PC-9 (cell line): Measurements from ENCODE around the gene DPEP3. TPM values are rescaled to one million over a fixed set of nuclear protein-coding genes. Genes with fewer than 3 reads are reported as not detected.
A peak's percentile ranks its signal among the peaks of the same experiment; 100 is the strongest.

Experiments used
- BruUV-seq: library from RNA; stranded (reverse); fragments of 400-500 nt; replicated peaks from 2 replicates; lab custom pipeline; 2021; lab: Mats Ljungman, UMichigan
- CTCF ChIA-PET: fragments of 300-600 bp; sonication (Branson Sonifier 250); formaldehyde crosslinking; loops from one replicate; lab custom pipeline; 2022; ENCODE audit warnings: antibody characterized with exemption; lab: Charles Lee
- POLR2A ChIA-PET: fragments of 300-600 bp; sonication (Branson Sonifier 250); formaldehyde crosslinking; loops from one replicate; lab custom pipeline; 2022; ENCODE audit warnings: antibody characterized with exemption; ENCODE audit not compliant: unreplicated experiment; lab: Charles Lee
- DNase-seq, 2 experiments: peaks; one replicate each; pipeline versions ENCODE4 v3.0.0 to v3.0.0-alpha.2; 2015 to 2022; ENCODE audit warnings: mixed read lengths in 1 of 2
- H2AFZ ChIP-seq: fragments of 200-600 bp; sonication (generic); 2 replicates; pipeline ENCODE4 v1.8.1; 2017; ENCODE audit warnings: antibody characterized with exemption
- H3F3A ChIP-seq: fragments of 200-600 bp; sonication (generic); 2 replicates; pipeline ENCODE4 v1.8.1; 2017; ENCODE audit warnings: antibody characterized with exemption, mild to moderate bottlenecking, low read depth; ENCODE audit not compliant: insufficient read depth
- H3K27ac ChIP-seq: fragments of 200-600 bp; sonication (generic); 2 replicates; pipeline ENCODE4 v1.6.1; 2016; ENCODE audit warnings: mixed run types
- H3K27me3 ChIP-seq: fragments of 200-600 bp; sonication (generic); 2 replicates; pipeline ENCODE4 v1.6.1; 2016; ENCODE audit warnings: low read depth, mixed run types; ENCODE audit not compliant: insufficient read depth
- H3K36me3 ChIP-seq: fragments of 200-600 bp; sonication (generic); 2 replicates; pipeline ENCODE4 v1.6.1; 2016; ENCODE audit warnings: low read depth, mixed run types
- H3K4me1 ChIP-seq: fragments of 200-600 bp; sonication (generic); replicated peaks from 2 replicates; pipeline ENCODE4 v1.6.1; 2016; ENCODE audit warnings: mixed run types; ENCODE audit not compliant: insufficient read depth
- H3K4me2 ChIP-seq: fragments of 200-600 bp; sonication (generic); 2 replicates; pipeline ENCODE4 v1.6.1; 2017; ENCODE audit warnings: mixed run types
- H3K4me3 ChIP-seq: fragments of 200-600 bp; sonication (generic); 2 replicates; pipeline ENCODE4 v1.6.1; 2016; ENCODE audit warnings: mixed run types
- H3K79me2 ChIP-seq: fragments of 200-600 bp; sonication (generic); 2 replicates; pipeline ENCODE4 v1.6.1; 2017; ENCODE audit warnings: low read depth, mixed run types
- H3K9me2 ChIP-seq: fragments of 200-600 bp; sonication (generic); 2 replicates; pipeline ENCODE4 v1.8.1; 2017; ENCODE audit warnings: mild to moderate bottlenecking; ENCODE audit not compliant: insufficient read depth
- H3K9me3 ChIP-seq: fragments of 200-600 bp; sonication (generic); 2 replicates; pipeline ENCODE4 v1.8.1; 2016; ENCODE audit warnings: low read depth; ENCODE audit not compliant: insufficient read depth
- H4K20me1 ChIP-seq: fragments of 200-600 bp; sonication (generic); 2 replicates; pipeline ENCODE4 v1.8.1; 2017; ENCODE audit not compliant: insufficient read depth
- EZH2 ChIP-seq: fragments of 200-600 bp; sonication (generic); IDR thresholded peaks from 2 replicates; pipeline ENCODE4 v1.8.0; 2017; ENCODE audit warnings: antibody characterized with exemption, low read depth
- intact Hi-C: fragments of 100-400 bp; cut with micrococcal nuclease; formaldehyde crosslinking; loops from one replicate; pipeline ENCODE4 v1.10.0; 2022; ENCODE audit not compliant: unreplicated experiment
- total RNA-seq: library from RNA; stranded (reverse); gene quantifications from 2 replicates; pipeline ENCODE4 v1.2.3, GENCODE V29; 2021
- TF ChIP-seq, protein P1 (sequence below): fragments of 200-600 bp; sonication (generic); conservative IDR thresholded peaks from 2 replicates; pipeline ENCODE4 v1.6.1; 2017; ENCODE audit warnings: mixed run types, antibody characterized with exemption, mild to moderate bottlenecking, moderate library complexity

DPEP3 gene
- total RNA-seq, 1 experiment from 2014 or later: not detected

DNA sequence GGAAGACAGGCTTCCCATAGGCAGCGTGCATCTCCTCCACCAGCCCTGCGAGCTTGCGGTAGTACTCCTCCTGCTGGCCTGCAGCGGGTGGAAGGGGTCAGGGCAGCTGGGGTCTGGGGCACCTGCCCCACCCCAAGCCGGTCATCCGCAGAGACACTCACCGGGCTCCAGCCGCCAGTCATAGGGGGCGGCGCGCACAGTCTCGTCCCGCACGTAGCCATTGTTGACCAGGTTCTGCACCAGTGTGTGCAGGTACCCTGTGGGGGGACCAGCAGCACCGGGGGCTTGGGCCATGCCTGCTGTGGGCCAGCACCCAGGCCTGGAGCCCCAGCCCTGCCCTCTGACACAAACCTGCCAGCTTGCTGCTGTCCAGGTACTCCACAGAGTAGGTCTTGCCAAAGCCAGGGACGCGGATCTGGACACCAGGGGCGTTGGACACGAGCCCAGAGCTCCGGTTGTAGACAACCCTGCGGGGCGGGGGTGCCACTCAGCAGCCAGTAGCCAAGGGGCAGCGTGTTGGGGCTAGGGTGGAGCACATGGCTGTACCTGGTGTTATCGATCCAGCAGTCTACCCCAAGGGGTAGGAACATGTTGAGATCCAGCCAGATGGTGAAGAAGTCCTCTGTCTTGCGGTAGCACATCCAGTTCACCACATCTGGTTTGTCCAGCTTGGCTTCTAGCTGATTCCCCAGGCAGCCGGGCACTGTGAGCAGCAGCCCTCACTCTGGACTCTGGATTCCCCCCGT, 37.6 kb downstream of the DPEP3 start:
- no peak for TF ChIP-seq EZH2
- TF ChIP-seq, protein P1, sequence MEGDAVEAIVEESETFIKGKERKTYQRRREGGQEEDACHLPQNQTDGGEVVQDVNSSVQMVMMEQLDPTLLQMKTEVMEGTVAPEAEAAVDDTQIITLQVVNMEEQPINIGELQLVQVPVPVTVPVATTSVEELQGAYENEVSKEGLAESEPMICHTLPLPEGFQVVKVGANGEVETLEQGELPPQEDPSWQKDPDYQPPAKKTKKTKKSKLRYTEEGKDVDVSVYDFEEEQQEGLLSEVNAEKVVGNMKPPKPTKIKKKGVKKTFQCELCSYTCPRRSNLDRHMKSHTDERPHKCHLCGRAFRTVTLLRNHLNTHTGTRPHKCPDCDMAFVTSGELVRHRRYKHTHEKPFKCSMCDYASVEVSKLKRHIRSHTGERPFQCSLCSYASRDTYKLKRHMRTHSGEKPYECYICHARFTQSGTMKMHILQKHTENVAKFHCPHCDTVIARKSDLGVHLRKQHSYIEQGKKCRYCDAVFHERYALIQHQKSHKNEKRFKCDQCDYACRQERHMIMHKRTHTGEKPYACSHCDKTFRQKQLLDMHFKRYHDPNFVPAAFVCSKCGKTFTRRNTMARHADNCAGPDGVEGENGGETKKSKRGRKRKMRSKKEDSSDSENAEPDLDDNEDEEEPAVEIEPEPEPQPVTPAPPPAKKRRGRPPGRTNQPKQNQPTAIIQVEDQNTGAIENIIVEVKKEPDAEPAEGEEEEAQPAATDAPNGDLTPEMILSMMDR: no peak
- no peak overlapping the region for H3K4me2 ChIP-seq
- no peaks in the 10 kb centered on the region for H3K36me3 ChIP-seq
- DNase-seq: no peak
- no peak overlapping the region for H2AFZ ChIP-seq
- no peaks in the 10 kb centered on the region for H3K9me2 ChIP-seq
- intact Hi-C loops: loop anchor here (10.0 kb wide), 1 partner anchor 102 kb away; no protein-coding TSS in a partner anchor
- peaks cover 20% of the 10 kb centered on the region for H3F3A ChIP-seq
- no peak overlapping the region for H3K4me3 ChIP-seq
- no peaks in the 10 kb centered on the region for H3K4me1 ChIP-seq
- ChIA-PET CTCF (interaction anchor here (0.5 kb wide), 1 partner anchor 98 kb away, joined by 3 read pairs; no protein-coding TSS in a partner anchor), POLR2A (interaction anchor here (0.6 kb wide), 1 partner anchor 222 kb away, joined by 4 read pairs; no protein-coding TSS in a partner anchor)
- H3K9me3 ChIP-seq: no peaks in the 10 kb centered on the region
- BruUV-seq: no TSS peak
- no peak overlapping the region for H3K27ac ChIP-seq
- no peaks in the 10 kb centered on the region for H3K27me3 ChIP-seq
- H4K20me1 ChIP-seq: peaks cover 14% of the 10 kb centered on the region
- no peaks in the 10 kb centered on the region for H3K79me2 ChIP-seq

GRCh38 chr16:67942200-67942509, 38.1 kb downstream of the DPEP3 start:
- POLR2A ChIA-PET: interaction anchor here (0.6 kb wide), 1 partner anchor 222 kb away, joined by 4 read pairs; no protein-coding TSS in a partner anchor
- peaks cover 3% of the 10 kb centered on the region for H3K79me2 ChIP-seq
- peak in 1 of 2 experiments; percentile 38 for DNase-seq
- H3K36me3 ChIP-seq: no peaks in the 10 kb centered on the region
- H3K4me3 ChIP-seq: no peak overlapping the region
- no peak overlapping the region for H3K4me2 ChIP-seq
- CTCF ChIA-PET: no interaction called here
- peaks cover 20% of the 10 kb centered on the region for H3F3A ChIP-seq
- no peaks in the 10 kb centered on the region for H3K9me2 ChIP-seq
- no peaks in the 10 kb centered on the region for H3K27me3 ChIP-seq
- intact Hi-C loops: loop anchor here (10.0 kb wide), 1 partner anchor 103 kb away; no protein-coding TSS in a partner anchor
- peaks cover 14% of the 10 kb centered on the region for H4K20me1 ChIP-seq
- no peak overlapping the region for H3K27ac ChIP-seq
- H3K9me3 ChIP-seq: no peaks in the 10 kb centered on the region
- no peak overlapping the region for H2AFZ ChIP-seq
- TF ChIP-seq EZH2: no peak
- TF ChIP-seq, protein P1: peak; percentile 76
- peaks cover 3% of the 10 kb centered on the region; the same call in 1 of the 2 replicates for H3K4me1 ChIP-seq
- no TSS peak for BruUV-seq

GRCh38 chr16:67941469-67942199, 38.7 kb downstream of the DPEP3 start:
- Histone ChIP-seq H3K9me3 (no peaks in the 10 kb centered on the region), H3K4me2 (no peak overlapping the region), H3K4me1 (peaks cover 6% of the 10 kb centered on the region; the same call in 1 of the 2 replicates), H3F3A (peaks cover 20% of the 10 kb centered on the region), H3K27me3 (no peaks in the 10 kb centered on the region), H2AFZ (no peak overlapping the region), H4K20me1 (peaks cover 14% of the 10 kb centered on the region), H3K27ac (no peak overlapping the region), H3K79me2 (peaks cover 8% of the 10 kb centered on the region), H3K36me3 (no peaks in the 10 kb centered on the region), H3K9me2 (no peaks in the 10 kb centered on the region), H3K4me3 (no peak overlapping the region)
- ChIA-PET POLR2A (interaction anchor here (0.6 kb wide), 2 partner anchors 124 to 221 kb away, joined by 4 read pairs; no protein-coding TSS in a partner anchor), CTCF (no interaction called here)
- BruUV-seq: no TSS peak
- intact Hi-C loops: loop anchor here (10.0 kb wide), 1 partner anchor 103 kb away; no protein-coding TSS in a partner anchor
- no peak for TF ChIP-seq EZH2
- DNase-seq: no peak
